Spleen (tissue), 11 donors: ENCODE measurements around the gene CLDND1. TPM values are rescaled to one million over a fixed set of nuclear protein-coding genes. Genes with fewer than 3 reads are reported as not detected.

Experiments
- DNase-seq: peaks from one replicate; pipeline ENCODE4 v3.0.0-alpha.2; 2020
- H3K27ac ChIP-seq, 8 donors: fragments of 200-600 bp; sonication (generic) in 7 of 8; 1 replicate in 4 of 8; 2 replicates in 4 of 8; pipeline versions ENCODE4 v1.5.0 to v1.8.0; 2016 to 2021; ENCODE audit warnings: inconsistent platforms in 4 of 8, mild to moderate bottlenecking in 4 of 8, moderate library complexity in 1 of 8
- H3K27me3 ChIP-seq, 7 donors: fragments of 200-600 bp; sonication (generic) in 6 of 7; replicated peaks in 1 of 7; 1 replicate in 4 of 7; 2 replicates in 3 of 7; pipeline versions ENCODE4 v1.5.0 to v1.8.0; 2016 to 2021; ENCODE audit warnings: inconsistent platforms in 3 of 7, mild to moderate bottlenecking in 1 of 7
- H3K36me3 ChIP-seq, 6 donors: fragments of 200-600 bp; sonication (generic) in 5 of 6; 1 replicate in 4 of 6; 2 replicates in 2 of 6; pipeline versions ENCODE4 v1.5.0 to v1.8.0; 2016 to 2021; ENCODE audit warnings: inconsistent platforms in 2 of 6
- H3K4me1 ChIP-seq, 6 donors: fragments of 200-600 bp; sonication (generic) in 5 of 6; 1 replicate in 3 of 6; 2 replicates in 3 of 6; pipeline versions ENCODE4 v1.5.0 to v1.8.0; 2016 to 2021; ENCODE audit warnings: inconsistent platforms in 3 of 6
- H3K4me3 ChIP-seq, 8 donors: fragments of 200-600 bp; sonication (generic) in 7 of 8; 1 replicate in 4 of 8; 2 replicates in 4 of 8; pipeline versions ENCODE4 v1.5.0 to v1.8.0; 2016 to 2021; ENCODE audit warnings: inconsistent platforms in 4 of 8, mild to moderate bottlenecking in 4 of 8, moderate library complexity in 2 of 8
- H3K9me3 ChIP-seq, 8 donors: fragments of 200-600 bp; sonication (generic) in 7 of 8; 1 replicate in 4 of 8; 2 replicates in 4 of 8; pipeline versions ENCODE4 v1.5.0 to v1.8.0; 2016 to 2021; ENCODE audit warnings: inconsistent platforms in 4 of 8
- POLR2A ChIP-seq, 3 donors: fragments of 450-650 bp; IDR thresholded peaks; one replicate each; pipeline ENCODE4 v1.5.1; 2017; ENCODE audit warnings: antibody characterized with exemption in 3 of 3, mild to moderate bottlenecking in 1 of 3
- POLR2AphosphoS5 ChIP-seq, 3 donors: sonication (generic); formaldehyde crosslinking; IDR thresholded peaks; one replicate each; pipeline ENCODE4 v1.5.1; 2017; ENCODE audit warnings: antibody characterized with exemption in 3 of 3
- WGBS, 5 donors: extraction: QIAGEN DNeasy Blood & Tissue Kit in 3 of 5; methylation state at CpG; one replicate each; pipeline versions ENCODE4 v1.1.5 to v1.1.7; 2013 to 2018; 5-methylcytosine and 5-hydroxymethylcytosine counted together
- intact Hi-C: fragments of 100-400 bp; cut with DNase I; formaldehyde crosslinking; loops from one replicate; pipeline ENCODE4 v1.15.0; 2023; ENCODE audit warnings: low total_unique reads
- polyA plus RNA-seq, 3 donors: library from polyadenylated mRNA; stranded (reverse); fragments of 200-250 nt; gene quantifications; one replicate each; pipeline ENCODE4 v1.2.1, GENCODE V29; 2013
- small RNA-seq, 4 donors: library from RNA; depleted of rRNA; stranded (forward); fragments of <200 nt; gene quantifications; one replicate each; pipeline ENCODE3, GENCODE V24; 2016
- total RNA-seq, 7 donors: library from RNA; depleted of rRNA in 3 of 7; stranded (reverse); fragments of >200 nt in 3 of 7; fragmentation: NEBNext Ultra II Directional in 4 of 7; extraction: Animal tissue kit (Norgen Biotek cat#: 25700) in 4 of 7; gene quantifications; one replicate each; pipeline versions ENCODE4 v1.1.0 to v1.2.1, GENCODE V29; 2016 to 2021
- TF ChIP-seq, protein P1 (sequence below), 11 experiments: fragments of 200-600 bp in 7 of 11; fragments of 450-650 bp in 4 of 11; sonication (generic) in 4 of 11; IDR thresholded peaks in 8 of 11; conservative IDR thresholded peaks in 3 of 11; 1 replicate in 7 of 11; 2 replicates in 4 of 11; pipeline versions ENCODE4 v1.4.0 to v1.8.0; 2016 to 2021; ENCODE audit warnings: antibody characterized with exemption in 11 of 11, inconsistent platforms in 4 of 11, mild to moderate bottlenecking in 1 of 11
- donor health status: healthy with polysubstance abuse.
- donor health status: DM: no; HTN: no; CAD: no; lungs with moderate emphysema.
- donor health status: DM: no; HTN: no; CAD: no.
- donor health status: Bipolar disorder and iron deficiency.
- donor health status: healthy.
- donor health status: DM: no; HTN: no; CAD: no.
- donor health status: DM: yes; HTN: yes; CAD: no.

The CLDND1 gene
- total and polyA plus RNA-seq, 10 donors, result 26.1 to 174 (median 95.6) TPM

DNA sequence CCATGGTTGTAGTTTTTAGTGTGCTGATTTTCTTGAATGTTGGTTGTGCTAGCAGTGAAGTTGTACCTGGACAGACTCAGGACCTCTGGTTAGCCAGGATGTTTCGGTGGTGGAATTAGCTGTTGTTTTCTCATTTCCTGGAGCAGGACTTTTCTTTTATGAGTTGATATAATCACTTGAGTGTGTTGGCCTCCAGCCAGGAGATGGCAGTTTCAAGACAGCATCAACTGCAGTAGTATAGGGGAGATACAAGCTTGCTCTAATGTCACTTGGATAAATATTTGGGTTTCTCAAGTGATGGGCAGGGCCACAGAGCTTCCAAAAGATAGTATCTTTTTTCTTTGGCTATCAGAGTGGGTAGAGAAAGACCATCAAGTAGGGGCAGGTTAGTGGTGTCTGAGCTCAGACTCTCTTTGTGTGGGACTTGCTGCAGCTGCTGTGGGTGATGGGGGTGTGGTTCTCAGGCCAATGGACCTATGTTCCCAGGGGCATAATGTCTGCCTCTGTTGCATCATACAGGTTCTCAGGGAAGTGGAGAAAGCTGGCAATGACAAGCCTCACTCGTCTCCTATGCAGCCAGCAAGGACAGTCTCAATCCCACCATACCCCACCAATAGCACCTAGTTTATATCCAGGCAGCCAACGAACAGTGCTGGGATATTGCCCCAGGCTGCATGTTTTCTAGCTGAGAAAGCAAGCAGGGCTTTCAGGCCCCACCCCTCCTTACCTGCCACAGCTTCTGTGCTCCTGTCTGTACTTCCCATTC lies 39.8 kb downstream of the CLDND1 start:
- intact Hi-C loops, result no loop called here
- Histone ChIP-seq H3K36me3 (no peaks in the 10 kb centered on the region), H3K9me3 (peaks cover 0 to 66% (median 48%) of the 10 kb centered on the region in 8 donors), H3K27ac (no peak overlapping the region), H3K4me3 (no peak overlapping the region), H3K27me3 (no peaks in the 10 kb centered on the region), H3K4me1 (no peaks in the 10 kb centered on the region)
- 60 to 75% (median 71%) methylated on average over 2 to 3 of the region's 3 CpGs for WGBS, 5 donors
- TF ChIP-seq POLR2AphosphoS5 (IDR thresholded peaks at IDR 0.05), result no peak
- TF ChIP-seq POLR2A (IDR thresholded peaks at IDR 0.05), result no peak
- TF ChIP-seq, protein P1, sequence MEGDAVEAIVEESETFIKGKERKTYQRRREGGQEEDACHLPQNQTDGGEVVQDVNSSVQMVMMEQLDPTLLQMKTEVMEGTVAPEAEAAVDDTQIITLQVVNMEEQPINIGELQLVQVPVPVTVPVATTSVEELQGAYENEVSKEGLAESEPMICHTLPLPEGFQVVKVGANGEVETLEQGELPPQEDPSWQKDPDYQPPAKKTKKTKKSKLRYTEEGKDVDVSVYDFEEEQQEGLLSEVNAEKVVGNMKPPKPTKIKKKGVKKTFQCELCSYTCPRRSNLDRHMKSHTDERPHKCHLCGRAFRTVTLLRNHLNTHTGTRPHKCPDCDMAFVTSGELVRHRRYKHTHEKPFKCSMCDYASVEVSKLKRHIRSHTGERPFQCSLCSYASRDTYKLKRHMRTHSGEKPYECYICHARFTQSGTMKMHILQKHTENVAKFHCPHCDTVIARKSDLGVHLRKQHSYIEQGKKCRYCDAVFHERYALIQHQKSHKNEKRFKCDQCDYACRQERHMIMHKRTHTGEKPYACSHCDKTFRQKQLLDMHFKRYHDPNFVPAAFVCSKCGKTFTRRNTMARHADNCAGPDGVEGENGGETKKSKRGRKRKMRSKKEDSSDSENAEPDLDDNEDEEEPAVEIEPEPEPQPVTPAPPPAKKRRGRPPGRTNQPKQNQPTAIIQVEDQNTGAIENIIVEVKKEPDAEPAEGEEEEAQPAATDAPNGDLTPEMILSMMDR (IDR thresholded peaks at IDR 0.05 in 8 of 11, conservative IDR thresholded peaks at IDR 0.05 in 3 of 11), result no peak
- DNase-seq, result no peak

Small RNA genes within 50 kb of the gene (small RNA-seq; reads per million reads assigned to genes)
- 0 reads per million in 4 donors for gene RPL38P4

Other genes starting within 250 kb of the CLDND1 start
- gene OR5H2, start 240.4 kb downstream of the CLDND1 start, total RNA-seq, result not detected
- gene OR5H2, start 240.4 kb downstream of the CLDND1 start, polyA plus RNA-seq, result not detected
- not detected for gene OR5K4, start 169.0 kb downstream of the CLDND1 start, total RNA-seq
- gene OR5K4, start 169.0 kb downstream of the CLDND1 start, polyA plus RNA-seq, result not detected
- gene OR5K3, start 132.2 kb downstream of the CLDND1 start, total RNA-seq, result not detected
- gene OR5K3, start 132.2 kb downstream of the CLDND1 start, polyA plus RNA-seq, result not detected
- gene OR5K1, start 59.7 kb downstream of the CLDND1 start, total RNA-seq, result not detected
- not detected for gene OR5K1, start 59.7 kb downstream of the CLDND1 start, polyA plus RNA-seq
- gene OR5K2, start 25.2 kb downstream of the CLDND1 start, total RNA-seq, result not detected
- gene OR5K2, start 25.2 kb downstream of the CLDND1 start, polyA plus RNA-seq, result not detected
- 10 to 100 TPM in 1 of 7 donors, 1 to 10 TPM in 5, not detected in 1; 1.8 to 11.9 (median 5.6) TPM for gene GPR15, start 9.1 kb upstream of the CLDND1 start, total RNA-seq
- under 1 TPM; 0.30 to 0.86 (median 0.49) TPM for gene GPR15, start 9.1 kb upstream of the CLDND1 start, polyA plus RNA-seq
- 10 to 100 TPM; 14.5 to 26.0 (median 18.8) TPM for gene CPOX, start 70.7 kb upstream of the CLDND1 start, total RNA-seq
- gene CPOX, start 70.7 kb upstream of the CLDND1 start, polyA plus RNA-seq, result 10 to 100 TPM in 2 of 3 donors, 1 to 10 TPM in 1; 9.8 to 14.8 (median 14.0) TPM
- gene ST3GAL6, start 240.4 kb upstream of the CLDND1 start, total RNA-seq, result 10 to 100 TPM in 3 of 7 donors, 1 to 10 TPM in 4; 6.9 to 16.8 (median 9.9) TPM
- 1 to 10 TPM; 2.5 to 7.2 (median 5.4) TPM for gene ST3GAL6, start 240.4 kb upstream of the CLDND1 start, polyA plus RNA-seq